Forelimb muscle (tissue), 1 donor: ENCODE data around the gene F5. TPM values are rescaled to one million over a fixed set of nuclear protein-coding genes. Genes with fewer than 3 reads are reported as not detected.

Source experiments
- DNase-seq: peaks from one replicate; pipeline ENCODE4 v3.0.0-alpha.2; 2013; ENCODE audit warnings: low read depth
- polyA plus RNA-seq: library from polyadenylated mRNA; unstranded; fragments of 120-200 nt; gene quantifications from one replicate; pipeline ENCODE4 v1.2.1, GENCODE V29; 2013; ENCODE audit not compliant: insufficient read length

Gene F5
- polyA plus RNA-seq, 1 donor, result 0.11 TPM

DNA sequence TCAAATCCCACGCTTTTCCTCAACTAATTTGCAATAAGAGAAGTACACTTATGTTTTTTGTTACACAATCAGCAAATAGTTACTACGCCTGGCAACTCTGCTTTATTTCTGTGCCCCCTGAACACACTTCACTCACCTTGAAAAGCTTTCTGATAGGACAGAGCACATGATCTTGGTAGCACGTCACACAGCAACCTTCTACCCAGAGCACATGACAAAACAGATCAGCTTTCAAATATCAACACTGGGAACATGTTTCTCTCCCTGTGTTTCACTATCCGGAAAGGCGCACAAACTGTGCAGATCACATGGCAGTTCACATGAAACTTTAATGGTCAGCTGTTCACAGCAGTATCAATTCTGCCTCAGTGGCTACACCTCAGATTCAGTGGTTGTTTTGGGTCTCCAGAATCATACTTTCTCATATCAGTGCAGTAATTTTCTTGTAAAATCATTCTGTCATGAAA lies 102.7 kb downstream of the F5 start:
- no peak for DNase-seq

DNA sequence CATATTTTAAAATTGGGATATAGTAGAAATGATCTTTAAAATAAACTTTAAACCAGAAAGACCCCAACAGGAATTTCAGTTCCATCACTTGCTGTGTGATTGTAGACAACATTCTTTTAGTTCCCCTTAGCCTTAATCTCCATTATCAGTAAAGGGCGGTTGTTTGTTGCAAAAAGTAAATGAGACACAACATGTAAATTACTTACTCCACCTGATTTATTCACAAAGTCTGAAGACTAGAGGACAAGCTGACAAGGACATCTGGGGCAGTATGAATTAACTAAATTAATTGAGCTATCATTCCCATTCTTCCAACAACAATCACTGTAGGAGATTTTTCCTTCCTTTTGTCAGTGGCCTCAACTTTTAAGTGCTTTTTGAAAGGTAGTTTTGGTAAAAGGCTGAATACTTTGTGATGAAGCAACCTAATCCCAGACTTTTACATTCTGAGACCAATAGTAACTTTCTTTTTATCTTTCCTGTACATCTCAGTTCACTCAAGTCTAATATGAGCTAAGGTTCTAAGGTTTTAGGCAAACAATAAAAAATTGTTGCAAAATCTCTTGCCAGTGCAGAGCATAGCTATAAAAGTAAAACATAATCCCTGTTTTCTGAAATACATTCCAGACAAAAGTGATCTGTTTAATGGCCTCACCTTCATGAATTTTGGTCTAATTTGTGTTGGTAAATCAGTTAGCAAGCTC lies 106.8 kb downstream of the F5 start:
- DNase-seq, result no peak

DNA sequence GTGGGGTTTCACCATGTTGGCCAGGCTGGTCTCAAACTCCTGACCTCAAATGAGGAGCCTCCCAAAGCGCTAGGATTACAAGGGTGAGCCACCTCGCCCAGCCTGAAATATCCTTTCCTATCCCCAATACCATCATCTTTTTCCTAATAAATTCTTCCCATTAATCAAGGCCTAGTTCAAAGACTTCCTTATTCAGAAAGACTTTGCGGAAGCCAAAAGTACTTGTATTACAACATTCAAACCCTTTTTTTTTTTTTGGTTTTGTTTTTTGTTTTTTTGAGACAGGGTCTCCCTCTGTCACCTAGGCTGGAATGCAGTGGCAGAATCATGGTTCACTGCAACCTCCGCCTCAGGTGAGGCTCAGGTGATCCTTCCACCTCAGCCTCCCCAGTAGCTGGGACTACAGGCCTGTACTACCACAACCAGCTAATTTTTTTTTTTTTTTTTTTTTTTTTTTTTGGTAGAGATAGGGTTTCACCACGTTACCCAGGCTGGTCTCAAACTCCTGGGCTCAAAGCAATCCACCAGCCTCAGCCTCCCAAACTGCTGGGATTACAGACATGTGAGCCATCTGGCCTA lies 108.1 kb downstream of the F5 start:
- no peak for DNase-seq

DNA sequence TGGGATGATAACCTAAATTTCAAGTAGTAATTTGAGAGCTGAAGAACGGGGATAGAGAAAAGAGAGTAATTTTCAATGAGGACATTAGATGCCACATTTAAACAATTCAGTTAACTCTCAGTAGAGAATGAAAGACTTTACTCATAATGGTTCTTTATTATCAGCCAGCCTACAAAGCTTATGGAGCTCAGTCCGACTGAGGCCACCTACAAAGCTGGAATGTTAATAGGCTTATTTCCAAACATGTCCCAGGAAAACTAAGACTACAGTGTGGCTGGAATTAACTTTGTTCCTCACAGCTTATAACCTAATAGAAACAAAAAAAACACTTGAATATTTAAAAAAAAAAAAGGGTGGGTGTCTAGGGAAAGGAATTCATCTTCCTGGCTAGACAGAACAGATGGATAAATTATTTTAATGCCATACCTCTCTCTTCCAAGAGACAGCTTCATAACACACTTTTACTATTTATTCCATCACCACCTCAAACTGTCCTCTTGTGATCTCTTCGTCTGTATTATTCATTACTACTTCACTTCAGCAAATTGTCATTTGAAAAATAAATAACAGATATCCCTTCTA lies 110.4 kb downstream of the F5 start:
- no peak for DNase-seq

DNA sequence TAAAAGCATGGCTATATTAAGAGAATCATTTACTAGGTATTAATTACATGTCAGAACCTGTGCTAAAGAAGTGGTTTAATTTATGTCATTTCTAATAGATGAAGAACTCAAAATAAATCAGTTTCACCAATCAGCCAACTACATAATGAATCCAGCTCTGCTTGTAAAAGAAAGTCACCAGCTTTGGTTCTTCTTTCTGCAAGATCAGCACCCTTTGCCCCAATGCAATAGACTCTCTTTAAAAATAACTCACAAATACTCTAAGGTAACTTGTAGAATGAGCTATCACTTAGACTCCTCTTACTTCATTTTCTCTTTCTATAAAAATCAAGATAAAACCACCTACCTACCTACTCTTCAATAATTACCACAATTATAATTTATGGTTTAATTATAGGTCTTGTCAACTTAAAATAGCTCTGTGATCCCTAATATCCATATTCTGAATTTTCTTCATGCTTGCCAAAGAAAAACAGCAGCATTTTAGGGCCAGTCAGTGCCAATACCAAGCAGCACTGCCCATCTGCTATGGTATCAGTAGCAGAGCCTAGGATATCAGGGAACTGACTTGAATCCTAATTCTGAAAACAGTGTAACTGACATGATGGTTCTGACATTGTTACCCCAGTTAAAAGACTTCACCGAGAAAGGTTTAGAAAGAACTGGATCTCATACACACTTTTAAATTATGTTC lies 111.8 kb downstream of the F5 start:
- no peak for DNase-seq

DNA sequence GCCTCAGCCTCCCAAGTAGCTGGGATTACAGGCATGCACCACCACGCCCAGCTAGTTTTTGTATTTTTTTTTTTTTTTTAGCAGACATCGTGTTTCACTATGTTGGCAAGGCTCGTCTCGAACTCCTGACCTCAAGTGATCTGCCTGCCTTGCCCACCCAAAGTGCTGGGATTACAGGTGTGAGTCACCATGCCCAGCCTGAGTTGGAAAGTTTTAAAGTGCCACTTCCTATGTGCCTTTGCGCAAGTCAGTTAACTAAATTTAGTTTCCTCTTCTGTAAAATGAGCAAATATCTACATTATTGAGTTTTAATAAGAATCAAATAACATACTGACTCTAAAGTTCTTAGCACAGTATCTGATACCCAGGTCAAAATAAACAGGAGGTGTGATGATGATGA lies 112.9 kb downstream of the F5 start:
- no peak for DNase-seq

DNA sequence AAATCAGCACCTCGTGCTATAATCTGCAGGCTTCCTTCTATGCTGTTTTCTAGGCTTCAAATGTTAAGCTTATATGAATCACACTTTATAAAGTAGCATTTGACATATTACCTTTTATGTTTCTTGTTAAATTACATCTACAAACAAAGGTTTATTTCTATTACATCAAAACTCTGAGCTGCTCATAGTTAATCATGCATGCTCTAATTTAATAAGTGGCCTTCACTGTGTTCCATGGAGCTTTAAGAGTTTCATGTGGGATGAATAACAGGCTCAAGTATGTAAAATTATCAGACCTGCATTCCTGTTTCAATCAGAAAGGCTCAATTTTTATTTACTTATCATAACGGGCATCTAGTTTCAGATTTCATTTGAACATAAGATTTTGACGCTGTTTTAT lies 113.5 kb downstream of the F5 start:
- no peak for DNase-seq

DNA sequence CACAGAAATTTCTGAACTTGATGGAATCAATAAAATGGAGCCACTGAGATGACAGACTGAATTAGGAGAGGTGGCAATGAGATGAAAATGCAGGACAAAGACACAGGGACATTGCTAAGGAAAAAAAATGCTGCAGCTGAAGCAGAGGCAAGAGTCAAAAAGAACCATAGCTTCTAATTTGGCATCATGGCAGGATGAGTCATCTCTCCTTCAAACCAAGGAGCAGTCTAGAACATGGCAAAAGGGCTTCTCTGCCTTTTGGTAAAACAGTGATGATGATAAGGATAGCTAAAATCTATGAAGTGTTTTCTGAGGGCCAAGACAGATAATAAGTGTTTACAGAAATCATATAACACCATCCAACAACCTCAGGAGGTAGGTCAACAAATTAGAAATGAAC lies 117.3 kb downstream of the F5 start:
- no peak for DNase-seq

DNA sequence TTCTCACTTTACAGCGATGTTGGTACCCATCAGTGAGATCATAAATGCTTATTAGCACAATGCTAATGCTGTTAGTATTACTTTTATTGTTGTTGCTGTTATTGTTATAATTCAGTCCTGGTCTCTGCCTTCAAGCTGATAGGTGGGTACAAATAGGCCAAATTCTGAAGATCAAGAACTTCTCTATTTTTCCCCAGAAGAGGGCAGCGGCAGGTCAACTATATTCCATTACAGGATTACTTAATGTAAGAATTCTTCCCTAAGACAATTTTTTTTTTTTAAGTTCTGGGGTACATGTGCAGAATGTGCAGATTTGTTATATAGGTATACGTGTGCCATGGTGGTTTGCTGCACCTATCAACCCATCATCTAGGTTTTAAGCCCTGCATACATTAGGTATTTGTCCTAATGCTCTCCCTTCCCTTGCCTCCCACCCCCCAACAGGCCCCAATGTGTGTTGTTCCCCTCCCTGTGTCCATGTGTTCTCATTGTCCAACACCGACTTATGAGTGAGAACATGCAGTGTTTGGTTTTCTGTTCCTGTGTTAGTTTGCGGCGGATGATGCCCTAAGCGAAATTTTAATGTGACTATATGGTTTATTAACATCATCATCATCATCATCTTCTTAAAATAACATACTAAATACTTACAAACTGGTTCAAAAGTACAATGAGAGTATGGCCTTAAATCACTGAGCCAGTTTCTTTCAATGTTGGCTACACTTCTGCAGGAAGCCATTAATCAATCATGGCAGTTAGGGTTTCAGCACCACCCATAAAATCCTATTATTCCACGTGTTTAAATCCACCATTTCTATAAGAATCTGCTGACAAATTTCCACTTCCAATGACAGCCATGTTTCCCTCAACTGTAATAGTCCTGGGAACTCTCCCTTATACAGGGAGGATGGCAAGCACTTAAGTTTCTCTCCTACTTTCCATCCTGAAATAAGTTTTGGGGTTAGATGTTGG lies 119.7 kb downstream of the F5 start:
- no peak for DNase-seq

DNA sequence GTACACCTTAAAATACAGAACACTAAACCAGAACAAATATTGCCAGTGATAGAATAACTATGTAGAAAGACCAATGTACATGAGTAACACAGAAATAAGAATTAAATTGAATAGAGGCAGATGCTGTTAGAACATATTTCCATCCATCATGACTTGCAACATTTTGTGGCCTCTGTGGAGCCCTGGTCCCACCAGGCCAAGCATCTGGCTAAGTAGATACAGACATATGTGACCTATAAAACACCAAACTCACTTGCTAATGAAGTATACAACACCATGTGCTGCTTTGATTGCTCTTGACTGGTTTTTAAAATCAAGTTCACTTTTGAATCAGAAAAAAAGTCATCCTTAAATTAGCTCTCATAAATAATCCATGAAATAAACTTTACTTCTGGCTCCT lies 121.0 kb downstream of the F5 start:
- no peak for DNase-seq

Other genes with a start within 250 kb of the F5 start
- gene NME7, start 218.7 kb downstream of the F5 start, polyA plus RNA-seq, result 15.7 TPM
- gene BLZF1, start 218.3 kb downstream of the F5 start, polyA plus RNA-seq, result 17.7 TPM
- 0.53 TPM for gene CCDC181, start 159.0 kb downstream of the F5 start, polyA plus RNA-seq
- gene SLC19A2, start 100.5 kb downstream of the F5 start, polyA plus RNA-seq, result 7.4 TPM
- 1.2 TPM for gene SELP, start 43.6 kb upstream of the F5 start, polyA plus RNA-seq
- 1.6 TPM for gene SELL, start 125.1 kb upstream of the F5 start, polyA plus RNA-seq
- 1.1 TPM for gene SELE, start 147.6 kb upstream of the F5 start, polyA plus RNA-seq
- gene METTL18, start 208.4 kb upstream of the F5 start, polyA plus RNA-seq, result 7.0 TPM